DND-41 (cell line): ENCODE measurements around the gene SLC27A3.

ENCODE experiments used
- EZH2 ChIP-seq: IDR thresholded peaks from 3 replicates; pipeline ENCODE4 v1.6.1; 2012; ENCODE audit warnings: borderline replicate concordance, low read depth, mild to moderate bottlenecking, moderate library complexity, low read length, inconsistent platforms; ENCODE audit not compliant: severe bottlenecking
- TF ChIP-seq, protein P1 (sequence below): IDR thresholded peaks from 2 replicates; pipeline ENCODE4 v1.5.1; 2012; ENCODE audit warnings: borderline replicate concordance, low read length, moderate library complexity, mild to moderate bottlenecking; ENCODE audit not compliant: poor library complexity, severe bottlenecking; ENCODE audit errors: extremely low read depth

DNA sequence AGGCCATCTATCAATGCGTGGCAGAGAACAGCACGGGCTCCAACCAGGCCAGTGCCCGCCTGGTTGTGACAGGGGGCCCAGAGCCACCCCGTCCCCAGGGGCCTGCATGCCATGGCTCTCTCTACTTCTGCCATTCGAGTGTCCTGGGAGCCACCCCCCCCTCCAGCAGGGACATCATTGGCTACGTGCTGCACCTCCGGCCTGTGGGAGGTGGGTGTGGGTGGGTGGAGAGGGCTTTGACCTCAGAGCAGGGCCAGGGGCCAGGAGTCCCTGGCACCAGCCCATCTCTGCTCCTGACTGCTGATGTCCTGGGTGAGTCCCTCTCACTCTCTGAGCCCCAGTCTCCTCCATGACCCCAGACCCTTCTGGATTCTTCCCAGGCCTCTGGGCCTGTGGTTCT is 25.3 kb downstream of the SLC27A3 start:
- TF ChIP-seq, protein P1, sequence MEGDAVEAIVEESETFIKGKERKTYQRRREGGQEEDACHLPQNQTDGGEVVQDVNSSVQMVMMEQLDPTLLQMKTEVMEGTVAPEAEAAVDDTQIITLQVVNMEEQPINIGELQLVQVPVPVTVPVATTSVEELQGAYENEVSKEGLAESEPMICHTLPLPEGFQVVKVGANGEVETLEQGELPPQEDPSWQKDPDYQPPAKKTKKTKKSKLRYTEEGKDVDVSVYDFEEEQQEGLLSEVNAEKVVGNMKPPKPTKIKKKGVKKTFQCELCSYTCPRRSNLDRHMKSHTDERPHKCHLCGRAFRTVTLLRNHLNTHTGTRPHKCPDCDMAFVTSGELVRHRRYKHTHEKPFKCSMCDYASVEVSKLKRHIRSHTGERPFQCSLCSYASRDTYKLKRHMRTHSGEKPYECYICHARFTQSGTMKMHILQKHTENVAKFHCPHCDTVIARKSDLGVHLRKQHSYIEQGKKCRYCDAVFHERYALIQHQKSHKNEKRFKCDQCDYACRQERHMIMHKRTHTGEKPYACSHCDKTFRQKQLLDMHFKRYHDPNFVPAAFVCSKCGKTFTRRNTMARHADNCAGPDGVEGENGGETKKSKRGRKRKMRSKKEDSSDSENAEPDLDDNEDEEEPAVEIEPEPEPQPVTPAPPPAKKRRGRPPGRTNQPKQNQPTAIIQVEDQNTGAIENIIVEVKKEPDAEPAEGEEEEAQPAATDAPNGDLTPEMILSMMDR: no peak
- no peak for TF ChIP-seq EZH2
